Stimulated activated CD4-positive, alpha-beta T cell treated with anti-CD3 and anti-CD28 coated beads, TNF-alpha, amount 100 ng/mL, for 48 hours (primary cell): Measurements from ENCODE around the gene WIPI1.
"Not testable (repeated sequence)": the region's sequence is repeated elsewhere in the genome, so short reads cannot be mapped to it uniquely, and the experiment has no call there.

Experiments
- DNase-seq, 3 donors: peaks; one replicate each; pipeline ENCODE4 v3.0.0-alpha.2; 2020; ENCODE audit warnings: low read depth in 3 of 3

Gene WIPI1

DNA sequence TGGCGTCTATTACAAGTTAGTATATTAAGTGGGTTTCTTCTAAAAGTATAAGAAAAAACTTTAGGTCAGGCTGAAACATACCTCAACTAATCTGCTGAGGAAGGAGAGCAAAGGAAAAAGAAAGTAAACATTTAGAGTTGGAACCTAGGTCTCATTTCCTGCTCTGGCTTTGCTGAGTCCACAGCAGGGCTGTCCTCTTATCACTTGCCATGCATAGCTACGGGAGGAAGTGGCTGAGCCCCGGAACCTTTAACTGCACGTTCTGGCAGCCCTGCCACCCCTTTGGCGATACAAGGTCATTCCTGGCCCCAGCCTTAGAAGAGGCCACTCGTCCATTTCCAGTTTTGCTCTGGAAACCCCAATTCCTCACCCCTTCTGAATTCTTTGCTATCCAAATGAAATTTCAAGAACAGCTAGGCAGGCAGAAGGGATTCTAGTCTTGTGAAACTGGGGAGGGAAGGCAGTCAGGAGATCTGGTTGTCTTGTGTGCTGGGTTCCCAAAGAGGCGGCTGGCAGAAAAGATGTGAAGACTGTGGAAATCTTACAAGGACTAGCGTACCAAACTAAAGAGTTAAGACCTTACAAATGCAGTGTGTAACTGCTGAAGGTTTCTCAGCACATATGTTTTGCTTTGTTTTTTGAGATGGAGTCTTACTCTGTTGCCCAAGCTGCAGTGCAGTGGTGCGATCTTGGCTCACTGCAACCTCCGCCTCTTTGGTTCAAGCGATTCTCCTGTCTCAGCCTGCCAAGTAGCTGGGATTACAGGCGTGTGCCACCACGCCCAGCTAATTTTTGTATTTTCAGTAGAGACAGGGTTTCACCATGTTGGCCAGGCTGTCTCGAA lies 19.1 kb downstream of the WIPI1 start:
- DNase-seq = no peak

DNA sequence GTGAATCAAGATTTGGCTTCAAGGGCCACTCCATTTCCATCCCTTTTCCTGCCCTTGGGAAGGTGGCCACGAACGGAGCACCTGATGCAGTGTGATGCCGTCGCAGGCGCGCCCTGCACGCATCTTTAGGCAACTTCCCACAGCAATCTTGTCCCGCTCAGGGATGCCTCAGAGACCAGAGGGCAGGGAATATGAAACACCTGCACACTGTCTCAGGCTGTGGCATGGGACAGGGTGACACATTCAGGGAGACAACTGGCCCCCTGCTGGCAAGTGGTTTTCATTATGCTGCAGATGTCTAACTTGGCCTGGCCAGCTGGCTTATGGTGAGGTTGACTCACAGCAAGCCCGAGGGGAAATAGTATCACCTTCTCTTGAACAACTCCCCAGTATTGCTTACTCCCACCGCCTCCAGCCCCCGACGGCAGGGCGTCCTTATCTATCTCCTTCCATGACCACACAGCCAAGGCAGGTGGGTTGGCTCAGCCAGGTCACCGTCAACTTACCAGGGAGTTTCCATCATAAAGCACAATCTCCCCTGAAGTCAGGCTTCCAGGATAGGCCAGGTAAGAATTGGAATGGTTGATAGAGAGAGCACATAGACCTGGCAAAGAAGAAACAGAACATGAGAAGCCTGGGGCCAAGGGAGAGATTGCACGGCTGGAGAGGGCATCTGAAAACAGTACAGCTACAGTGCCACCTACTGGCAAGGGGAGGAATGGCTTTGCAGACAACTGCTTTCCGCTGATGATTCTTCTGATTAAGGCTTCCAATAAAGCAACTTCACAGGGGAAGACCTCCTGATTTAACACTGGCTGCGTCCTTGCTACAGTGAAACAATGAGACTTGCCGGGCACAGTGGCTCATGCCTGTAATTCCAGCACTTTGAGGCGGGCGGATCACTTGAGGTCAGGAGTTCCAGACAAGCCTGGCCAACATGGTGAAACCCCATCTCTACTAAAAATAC lies 21.1 kb downstream of the WIPI1 start:
- peak; percentile 72 to 77 (median 74) for DNase-seq

DNA sequence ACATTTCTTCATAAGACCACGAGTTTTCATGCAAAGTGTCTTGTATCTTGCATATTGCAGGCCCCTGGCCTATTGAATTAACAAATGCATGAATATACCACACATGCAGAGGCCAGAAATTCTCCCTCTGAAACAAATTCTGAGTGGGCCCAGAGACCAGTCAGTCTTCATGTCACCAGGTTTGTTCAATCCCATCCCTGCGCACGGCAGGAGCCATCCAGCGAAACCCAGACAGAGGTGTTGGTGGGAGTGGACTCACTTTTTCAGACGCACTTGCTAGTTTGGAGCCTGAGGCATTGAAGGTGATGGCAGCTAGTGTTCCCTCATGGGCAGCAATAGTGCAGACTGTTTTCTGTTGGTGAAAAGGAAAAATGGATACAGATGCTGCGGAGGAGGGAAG lies 21.9 kb downstream of the WIPI1 start:
- no peak for DNase-seq

DNA sequence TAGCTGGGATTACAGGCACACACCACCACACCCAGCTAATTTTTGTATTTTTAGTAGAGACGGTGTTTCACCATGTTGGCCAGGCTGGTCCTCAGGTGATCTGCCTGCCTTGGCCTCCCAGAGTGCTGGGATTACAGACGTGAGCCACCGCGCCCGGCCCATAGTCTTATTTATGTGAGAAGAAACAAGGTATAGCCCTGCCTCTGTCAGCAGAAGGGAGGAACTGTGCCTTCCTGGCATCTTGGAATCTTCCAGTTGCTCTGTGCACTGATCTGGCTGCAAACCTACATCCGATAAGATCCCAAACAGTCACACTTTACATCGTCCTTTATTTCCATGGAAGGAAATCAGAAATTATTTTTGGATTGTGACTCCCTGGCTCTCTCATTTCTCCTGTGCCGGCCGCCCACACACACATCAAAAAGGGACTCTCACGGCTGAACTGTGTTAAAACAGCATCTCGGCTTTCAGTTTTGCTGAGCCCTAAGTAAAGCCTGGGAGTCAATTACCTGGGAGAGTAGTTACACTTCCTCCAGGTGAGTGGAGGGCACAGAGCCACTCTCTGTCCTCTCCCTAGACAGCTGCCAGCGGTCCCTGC lies 23.3 kb downstream of the WIPI1 start:
- no peak for DNase-seq

DNA sequence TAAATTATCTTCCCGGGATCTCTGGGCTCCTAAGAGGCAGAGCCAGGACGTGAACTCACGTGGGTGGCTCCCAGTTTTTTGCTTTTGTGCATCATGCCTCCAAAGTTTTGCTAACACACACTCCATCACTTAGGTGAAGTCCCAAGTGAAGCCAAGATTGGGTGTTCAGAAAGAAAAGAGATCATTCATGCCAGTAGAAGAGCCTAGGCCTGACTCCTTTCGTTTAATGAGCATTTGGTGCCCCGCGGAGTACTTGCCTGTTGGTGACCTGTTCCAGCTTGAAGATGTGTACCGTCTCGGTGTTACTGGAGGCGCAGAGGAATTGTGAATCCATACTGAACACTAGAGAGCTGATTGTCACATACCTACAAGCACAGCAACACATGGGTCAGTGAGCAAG lies 24.1 kb downstream of the WIPI1 start:
- DNase-seq = no peak

DNA sequence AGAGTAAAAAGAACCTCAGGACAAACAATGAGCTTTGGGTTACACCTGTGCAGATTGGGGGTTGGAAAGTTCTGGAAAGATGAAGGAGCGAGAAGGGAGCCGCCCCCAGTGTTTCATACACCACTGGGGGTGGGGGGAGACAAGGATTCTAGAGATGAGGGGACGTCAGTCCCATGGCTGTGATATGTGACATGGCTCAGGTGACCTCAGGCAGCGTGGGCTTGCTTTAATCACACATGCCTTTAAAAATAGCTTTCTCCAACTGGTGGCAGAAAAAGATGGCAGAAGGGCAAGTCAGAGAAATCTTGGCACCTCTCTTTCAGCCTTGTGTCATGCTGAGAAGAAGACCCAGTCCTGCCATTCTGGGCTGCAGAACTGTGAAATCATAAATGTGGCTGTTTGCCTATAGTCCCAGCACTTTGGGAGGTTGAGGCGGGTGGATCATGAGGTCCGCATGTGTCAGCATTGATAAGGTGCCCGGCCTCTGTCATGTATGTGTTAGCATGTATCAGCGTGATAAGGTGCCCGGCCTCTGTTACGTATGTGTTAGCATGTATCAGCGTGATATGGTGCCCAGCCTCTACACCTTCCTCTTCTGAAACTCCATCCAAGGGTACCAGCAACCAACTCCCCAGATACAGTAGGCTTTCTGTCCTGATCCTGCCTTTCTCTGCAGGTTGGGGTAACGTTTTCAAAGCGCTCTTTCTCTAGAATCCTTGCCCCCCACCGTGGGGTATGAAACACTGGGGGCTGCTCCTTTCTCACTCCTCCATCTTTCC lies 25.0 kb downstream of the WIPI1 start:
- DNase-seq = no peak

DNA sequence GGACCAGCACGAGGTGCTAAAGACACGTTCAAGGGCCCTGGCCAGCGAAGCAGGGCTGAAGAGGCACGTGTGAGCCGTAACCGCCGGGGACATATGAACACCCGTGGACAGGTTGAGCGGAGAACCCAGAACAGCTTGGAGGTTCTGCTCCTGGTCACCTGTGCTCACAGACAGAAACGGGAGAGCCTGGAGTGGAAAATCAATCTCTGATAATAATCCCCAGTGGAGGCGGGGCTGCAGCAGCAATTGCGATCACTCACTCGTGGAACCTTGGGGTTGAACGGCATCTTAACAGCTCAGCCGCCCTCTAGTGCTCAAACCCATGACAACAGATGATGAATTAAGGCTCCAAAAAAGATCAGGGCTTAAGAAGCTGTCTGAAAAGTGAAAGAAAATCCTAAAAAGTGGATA lies 25.6 kb downstream of the WIPI1 start:
- no peak for DNase-seq

DNA sequence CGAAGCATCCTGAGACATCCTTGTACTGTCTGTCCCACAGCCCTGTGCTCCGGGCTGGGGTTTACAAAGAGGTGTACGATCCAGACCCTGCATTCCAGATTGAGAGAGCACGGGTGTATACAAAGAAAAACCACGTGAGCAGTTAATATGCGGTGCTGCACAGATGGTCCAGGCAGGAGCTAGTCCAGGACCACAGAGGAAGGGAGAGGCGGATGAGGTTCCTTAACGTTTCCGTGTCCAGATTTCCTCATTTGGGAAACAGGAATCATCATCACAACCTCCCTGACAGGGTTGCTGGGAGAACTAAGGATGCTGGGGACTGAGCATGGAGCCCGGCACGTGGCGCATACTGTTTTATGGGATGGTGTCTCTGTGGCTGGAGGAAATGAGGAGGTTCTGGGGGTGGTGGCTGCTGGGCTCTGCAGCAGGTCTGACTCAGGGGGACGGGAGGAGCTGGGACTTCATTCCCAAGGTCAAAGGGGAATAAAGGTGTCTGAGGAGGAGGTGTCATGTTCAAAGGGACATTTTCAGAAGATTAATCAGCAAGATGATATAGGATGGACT lies 26.2 kb downstream of the WIPI1 start:
- no peak for DNase-seq

DNA sequence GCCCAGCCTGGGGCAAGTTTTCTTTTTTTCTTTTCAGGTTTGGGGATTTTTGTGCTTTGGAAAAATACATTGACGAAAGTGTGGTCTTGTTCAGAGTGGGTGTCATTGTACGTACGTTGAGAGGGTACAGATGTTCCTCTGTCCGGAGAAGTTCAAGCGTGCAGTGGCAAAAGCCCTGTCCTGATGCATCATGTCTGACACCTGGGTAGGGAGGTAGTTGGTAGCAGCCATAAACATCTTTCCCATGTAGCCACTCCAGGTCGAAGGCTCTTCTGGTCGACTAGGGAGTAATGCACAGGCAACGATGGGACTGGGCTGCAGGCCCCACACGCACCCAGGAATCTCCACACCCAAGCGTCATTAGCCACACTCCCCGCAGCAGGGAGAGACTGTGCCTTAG lies 27.4 kb downstream of the WIPI1 start:
- no peak for DNase-seq

DNA sequence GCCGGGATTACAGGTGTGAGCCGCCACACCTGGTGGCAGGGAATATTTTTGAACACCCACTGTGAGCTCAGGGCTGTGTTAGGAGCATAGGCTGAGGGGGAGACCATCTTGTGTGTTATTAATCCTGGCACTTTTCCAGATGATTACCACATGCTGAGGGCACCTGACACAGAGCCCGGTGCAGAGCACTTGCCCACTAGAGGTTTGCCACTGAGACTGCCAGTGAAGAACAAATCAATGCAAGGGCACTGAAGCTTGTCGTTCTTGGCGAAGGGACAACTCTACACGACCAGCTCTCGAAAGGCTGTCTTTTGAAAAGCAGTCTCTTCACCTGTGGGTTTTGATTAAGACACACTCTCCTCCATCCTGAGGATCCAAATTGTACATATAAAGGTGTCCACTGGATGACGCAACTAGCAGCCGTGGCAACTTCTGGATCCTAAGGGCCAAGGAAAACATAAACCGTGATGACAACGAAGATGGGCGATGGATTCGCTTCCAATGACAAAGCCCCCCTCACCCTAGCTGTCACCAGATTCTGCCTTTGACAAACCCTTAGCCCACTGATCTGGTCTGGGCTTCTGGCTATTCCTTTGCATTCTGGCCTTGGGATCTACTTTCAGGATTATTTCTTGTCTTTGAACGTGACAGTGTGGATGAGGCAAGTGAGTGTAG lies 28.7 kb downstream of the WIPI1 start:
- DNase-seq = no peak

DNA sequence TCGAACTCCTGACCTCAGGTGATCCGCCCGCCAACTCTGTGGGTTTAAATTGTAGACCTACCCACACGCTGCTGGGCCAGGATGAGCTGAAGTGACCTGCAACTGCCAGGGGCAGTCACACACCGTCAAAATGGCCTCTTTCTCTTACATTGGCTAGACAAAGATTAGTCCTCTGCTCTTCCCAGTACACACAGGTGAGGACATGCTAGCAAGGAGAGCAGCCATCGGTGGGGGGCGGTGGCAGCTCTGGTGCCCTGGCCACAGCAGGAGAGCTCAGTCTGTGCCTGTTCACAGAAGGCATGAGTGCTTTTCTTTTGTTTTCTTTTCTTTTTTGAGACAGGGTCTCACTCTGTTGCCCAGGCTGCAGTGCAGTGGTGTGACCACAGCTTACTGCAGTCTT lies 29.7 kb downstream of the WIPI1 start:
- no peak for DNase-seq

DNA sequence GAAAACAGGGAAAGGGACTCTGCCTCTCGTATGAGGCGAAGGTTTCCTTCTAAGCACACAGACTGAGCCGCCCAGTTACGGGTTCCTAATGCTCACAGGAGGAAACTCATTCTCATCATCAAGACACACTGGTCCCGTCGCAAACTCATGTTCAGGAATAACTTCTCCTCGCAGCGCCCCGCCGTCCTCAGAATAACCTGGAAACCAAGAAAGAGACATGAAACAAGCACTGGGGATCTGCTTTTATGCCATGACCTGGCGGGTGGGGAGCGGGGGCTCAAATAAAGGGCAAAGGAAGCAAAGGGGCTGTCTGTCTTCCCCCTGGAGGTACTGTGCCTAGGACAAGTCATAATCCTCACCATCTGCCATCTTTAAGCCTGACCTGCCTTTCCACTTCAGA lies 31.3 kb downstream of the WIPI1 start:
- no peak for DNase-seq

DNA sequence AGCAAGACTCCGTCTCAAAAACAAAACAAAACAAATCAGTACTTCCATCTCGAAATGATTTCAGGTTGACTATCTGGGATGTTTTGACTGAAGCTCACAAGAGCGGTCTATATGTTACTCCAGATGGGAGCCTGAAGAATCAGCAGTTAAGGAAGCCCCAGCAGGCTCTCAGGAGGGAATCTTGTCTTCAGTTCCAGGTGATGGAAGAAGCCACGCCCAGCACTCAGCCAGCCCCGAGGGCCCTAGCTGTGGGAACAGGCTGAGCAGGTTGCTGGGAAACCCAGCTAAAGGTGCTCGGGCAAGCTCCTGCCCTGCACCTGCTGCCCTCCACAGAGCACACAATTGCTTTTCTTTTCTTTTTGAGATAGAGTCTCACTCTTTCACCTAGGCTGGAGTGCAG lies 32.4 kb downstream of the WIPI1 start:
- DNase-seq = no peak

DNA sequence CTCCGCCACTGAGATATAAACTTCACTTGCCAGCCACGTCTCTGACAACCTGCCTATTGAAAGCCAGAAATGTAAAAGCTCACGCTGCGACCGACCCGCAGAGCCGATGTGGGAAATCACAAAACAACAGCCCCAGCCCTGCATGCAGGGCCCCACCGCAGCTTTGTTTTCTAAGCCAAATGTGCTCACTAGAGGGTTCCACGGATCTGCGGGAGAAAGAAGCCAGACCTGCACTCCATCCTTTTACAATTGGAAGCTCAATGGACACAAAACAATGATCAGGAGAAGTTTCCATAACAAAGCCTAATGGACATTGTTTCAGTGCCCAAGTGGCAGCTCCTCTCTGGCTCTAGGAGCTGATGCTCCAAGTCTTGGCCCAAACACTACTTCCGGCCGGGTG lies 33.1 kb downstream of the WIPI1 start:
- DNase-seq = no peak

DNA sequence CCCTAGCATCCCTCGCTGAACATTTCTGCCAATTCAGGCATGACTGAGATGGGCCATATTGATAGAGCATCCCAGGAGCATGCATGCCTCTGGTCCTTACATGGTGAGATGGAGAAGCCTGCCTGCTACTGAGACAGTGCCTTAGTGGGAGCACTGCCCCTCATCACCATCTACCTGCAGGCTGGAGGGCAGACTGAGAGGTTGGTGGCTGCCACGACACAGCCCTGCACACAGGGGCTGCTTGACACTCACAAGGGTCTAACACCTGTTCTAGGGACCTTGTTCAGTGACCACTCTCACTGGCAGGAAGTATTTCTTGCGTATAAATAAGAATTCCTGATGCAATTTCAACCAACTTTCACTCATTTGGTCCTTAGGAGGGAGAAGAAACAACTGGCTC lies 34.0 kb downstream of the WIPI1 start:
- no peak for DNase-seq

DNA sequence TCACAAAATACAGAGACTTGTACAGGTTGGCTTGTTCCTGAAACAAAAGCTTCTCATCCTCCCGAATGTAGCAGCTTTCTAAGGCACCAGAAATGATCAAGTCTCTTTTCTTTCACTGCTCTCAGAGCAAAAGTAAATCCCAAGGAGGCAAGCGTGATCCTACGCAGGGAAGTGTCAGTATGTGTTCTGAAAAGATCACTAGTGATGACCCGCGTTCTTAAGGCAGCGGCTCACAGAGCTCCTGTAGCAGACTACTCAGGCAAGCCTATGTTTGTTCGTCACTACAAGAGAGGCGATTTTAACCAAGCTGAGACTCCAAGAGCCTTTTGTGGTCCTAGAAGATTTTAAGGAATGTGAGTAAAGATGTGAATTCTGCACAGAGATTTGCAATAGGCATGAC lies 34.5 kb downstream of the WIPI1 start:
- DNase-seq = no peak

DNA sequence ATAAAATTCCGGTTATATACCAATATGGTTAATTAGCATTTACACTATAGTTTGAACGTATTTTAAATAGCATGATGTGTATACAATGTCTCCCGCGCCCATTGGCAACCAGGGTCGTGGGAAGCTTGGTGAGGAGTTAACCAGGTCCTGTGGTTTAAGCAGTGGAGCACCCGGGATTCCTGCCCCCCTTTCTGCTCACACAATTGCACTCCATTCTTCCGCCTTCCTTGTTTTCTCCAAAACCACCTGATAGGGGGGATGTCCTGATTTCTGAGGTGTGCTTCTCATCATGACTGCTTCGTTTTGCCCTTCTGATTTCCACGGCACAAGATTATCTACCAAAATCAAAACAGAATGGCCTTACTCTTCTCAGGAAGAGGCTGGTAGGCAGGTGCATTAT lies 35.8 kb downstream of the WIPI1 start:
- no peak for DNase-seq

DNA sequence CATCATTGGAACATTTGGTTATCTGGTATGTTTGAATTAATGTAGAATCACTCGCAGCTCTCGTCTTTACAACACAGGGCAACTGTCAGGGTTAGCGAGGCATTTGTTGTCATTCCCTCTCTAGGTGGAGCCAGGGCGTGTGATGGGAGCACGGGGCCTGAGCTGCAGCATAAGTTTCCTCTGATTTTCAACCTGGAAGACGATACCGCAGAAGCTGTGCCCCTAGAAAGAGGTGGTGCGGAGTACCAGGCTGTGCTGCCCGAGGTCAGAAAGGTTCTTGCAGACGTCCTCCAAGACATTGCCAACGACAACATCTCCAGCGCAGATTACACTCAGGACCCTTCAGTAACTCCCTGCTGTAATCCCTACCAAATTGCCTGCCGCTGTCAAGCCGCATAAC lies 37.2 kb downstream of the WIPI1 start:
- DNase-seq = no peak

DNA sequence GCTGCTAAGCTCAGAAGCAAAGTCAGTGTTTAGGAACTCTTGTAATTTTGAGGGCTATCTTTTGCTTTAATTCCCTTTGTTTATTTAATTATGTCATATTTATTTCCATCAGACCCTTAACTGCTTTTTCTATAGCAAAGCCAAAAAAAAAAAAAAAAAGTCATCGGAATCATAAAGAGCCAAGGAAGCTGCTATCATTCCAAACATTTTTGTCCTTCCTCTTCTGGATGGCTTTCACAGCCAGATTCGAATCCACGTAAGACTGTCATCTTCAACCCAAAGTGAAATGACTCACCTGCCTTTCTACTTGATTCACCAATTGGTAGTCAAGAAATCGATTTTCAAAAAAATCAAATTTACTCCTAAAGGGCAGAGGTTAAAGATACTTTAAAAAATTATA lies 38.4 kb downstream of the WIPI1 start:
- DNase-seq = no peak

DNA sequence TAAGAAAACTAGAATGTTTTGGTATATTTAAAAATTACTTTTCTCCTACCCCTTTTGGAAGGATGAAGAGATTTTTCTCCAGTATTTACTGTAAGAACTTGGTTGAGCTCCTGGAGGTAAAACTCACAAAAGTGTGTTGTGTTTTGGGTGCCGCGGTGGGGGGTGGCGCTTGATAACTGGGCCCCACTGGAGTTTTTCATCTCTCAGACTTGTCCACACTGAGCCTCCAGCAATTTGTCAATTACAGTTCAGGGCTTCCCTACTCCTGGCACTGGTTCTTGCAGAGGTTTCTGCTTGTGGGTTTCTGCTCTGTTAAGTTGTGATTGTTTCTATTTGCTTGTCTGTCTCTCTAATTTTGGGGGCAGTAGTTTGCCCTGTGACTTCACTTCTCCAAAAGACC lies 40.0 kb downstream of the WIPI1 start:
- DNase-seq = no peak

DNA sequence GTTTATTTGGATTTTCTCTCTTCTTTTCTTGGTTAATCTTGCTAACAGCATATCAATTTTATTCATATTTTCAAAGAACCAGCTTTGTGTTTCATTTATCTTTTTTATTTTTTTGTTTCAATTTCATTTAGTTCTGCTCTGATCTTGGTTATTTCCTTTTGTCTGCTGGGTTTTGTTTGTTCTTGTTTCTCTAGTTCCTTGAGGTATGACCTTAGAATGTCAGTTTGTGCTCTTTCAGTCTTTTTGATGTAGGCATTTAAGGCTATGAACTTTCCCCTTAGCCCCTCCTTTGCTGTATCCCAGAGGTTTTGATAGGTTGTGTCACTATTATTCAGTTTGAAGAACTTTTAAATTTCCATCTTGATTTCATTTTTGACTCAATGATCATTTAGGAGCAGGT lies 42.4 kb downstream of the WIPI1 start:
- DNase-seq = not testable (repeated sequence)
